Measurements from ENCODE around the gene TTC39B. TPM values are rescaled to one million over a fixed set of nuclear protein-coding genes. Genes with fewer than 3 reads are reported as not detected.

Gene TTC39B
- total and polyA plus RNA-seq, 5 donors, result 1.00 to 3.8 (median 3.2) TPM

DNA sequence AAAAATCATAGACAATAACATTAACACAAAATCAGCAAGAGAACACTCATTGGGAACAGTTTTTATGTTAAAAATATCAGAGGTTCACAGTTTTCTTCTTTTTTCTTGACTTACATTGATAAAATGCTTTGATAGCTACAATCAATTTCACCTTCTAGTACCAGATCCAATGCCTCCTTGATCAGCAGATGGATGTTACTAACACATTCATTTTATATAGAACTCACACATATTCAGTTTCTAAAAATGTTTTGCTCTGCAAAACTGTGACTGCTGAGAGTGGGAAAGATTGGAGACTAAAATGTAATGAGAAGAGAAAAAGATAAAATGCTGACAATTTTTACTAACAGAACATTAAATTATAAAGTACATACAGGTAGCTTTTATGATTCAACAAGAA is 143.1 kb downstream of the TTC39B start:
- intact Hi-C loops (cut with DNase I), result no loop called here
- H3K4me1 ChIP-seq (ENCODE audit: control insufficient read depth, insufficient read depth, low read length), result no peaks in the 10 kb centered on the region
- ATAC-seq, result no peak

GRCh38 chr9:15161753-15162152 is 145.3 kb downstream of the TTC39B start:
- Histone ChIP-seq H3K27ac (ENCODE audit: low read length) (no peak overlapping the region), H3K4me1 (ENCODE audit: control insufficient read depth, insufficient read depth, low read length) (no peaks in the 10 kb centered on the region), H3K27me3 (ENCODE audit: control insufficient read depth, insufficient read depth) (no peaks in the 10 kb centered on the region), H3K4me3 (ENCODE audit: low read length) (no peak overlapping the region), H3K9me3 (ENCODE audit: control insufficient read depth, low read length) (no peaks in the 10 kb centered on the region)
- 87% methylated on average over 5 of the region's 5 CpGs for WGBS
- DNase-seq (no peak), ATAC-seq (no peak)
- intact Hi-C loops (cut with DNase I), result no loop called here

More for the DNA sequence above, 143.1 kb downstream of the TTC39B start:
- no peak overlapping the region for H3K4me3 ChIP-seq (ENCODE audit: low read length)
- no peak for DNase-seq
- no peaks in the 10 kb centered on the region for H3K27me3 ChIP-seq (ENCODE audit: control insufficient read depth, insufficient read depth)
- no peaks in the 10 kb centered on the region for H3K9me3 ChIP-seq (ENCODE audit: control insufficient read depth, low read length)
- H3K27ac ChIP-seq (ENCODE audit: low read length), result no peak overlapping the region

DNA sequence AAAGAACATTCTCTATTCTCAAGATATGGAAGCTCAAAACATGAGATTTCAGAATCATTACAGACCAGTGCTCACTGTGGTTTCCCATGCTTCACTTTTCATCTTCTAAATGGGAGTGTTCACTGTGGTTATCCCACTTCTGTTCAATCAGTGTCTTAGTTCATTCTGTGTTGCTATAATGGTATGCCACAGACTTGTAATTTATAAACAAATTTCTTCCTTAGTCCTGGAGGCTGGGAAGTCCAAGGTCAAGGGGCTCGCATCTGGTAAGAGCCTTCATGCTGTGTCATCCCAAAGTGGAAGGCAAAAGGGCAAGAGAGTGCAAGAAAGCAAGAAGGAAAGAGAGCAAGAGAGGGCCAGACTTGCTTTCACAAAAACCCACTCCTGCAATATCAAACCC is 146.3 kb downstream of the TTC39B start:
- intact Hi-C loops (cut with DNase I), result no loop called here
- Histone ChIP-seq H3K4me1 (ENCODE audit: control insufficient read depth, insufficient read depth, low read length) (peaks cover 3% of the 10 kb centered on the region), H3K27ac (ENCODE audit: low read length) (no peak overlapping the region), H3K27me3 (ENCODE audit: control insufficient read depth, insufficient read depth) (no peaks in the 10 kb centered on the region), H3K4me3 (ENCODE audit: low read length) (no peak overlapping the region), H3K9me3 (ENCODE audit: control insufficient read depth, low read length) (no peaks in the 10 kb centered on the region)
- 88% methylated on average over 1 of the region's 1 CpG for whole genome bisulfite sequencing
- ATAC-seq (no peak), DNase-seq (no peak)

- H3K27ac ChIP-seq (ENCODE audit: low read length), result no peak overlapping the region
- H3K4me1 ChIP-seq (ENCODE audit: control insufficient read depth, insufficient read depth, low read length), result peaks cover 3% of the 10 kb centered on the region
- no peak overlapping the region for H3K4me3 ChIP-seq (ENCODE audit: low read length)
- DNase-seq (no peak), ATAC-seq (peak in 1 of 2 donors; percentile 36)
- H3K27me3 ChIP-seq (ENCODE audit: control insufficient read depth, insufficient read depth), result no peaks in the 10 kb centered on the region
- 64% methylated on average over 1 of the region's 1 CpG for WGBS
- H3K9me3 ChIP-seq (ENCODE audit: control insufficient read depth, low read length), result no peaks in the 10 kb centered on the region
- intact Hi-C loops (cut with DNase I), result no loop called here
These were observed 149.0 kb downstream of the TTC39B start for GRCh38 chr9:15158064-15158463.

DNA sequence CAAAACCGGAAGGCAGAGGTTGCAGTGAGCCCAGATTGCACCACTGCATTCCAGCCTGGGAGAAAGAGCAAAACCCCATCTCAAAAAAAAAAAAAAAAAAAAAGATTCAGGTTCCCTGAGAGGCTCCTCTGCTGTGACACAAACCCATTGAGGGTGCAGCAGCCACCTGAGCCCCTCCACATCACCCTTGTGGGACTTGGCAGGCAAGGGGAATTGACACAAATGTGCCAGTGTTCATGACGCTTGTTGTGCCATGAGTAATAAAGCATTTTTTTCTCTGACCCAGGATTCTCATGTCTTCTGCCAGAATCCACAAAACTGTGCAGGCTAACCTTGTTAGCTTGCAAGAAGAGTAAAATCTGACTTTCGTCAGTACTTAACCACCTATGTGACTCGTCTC is 149.6 kb downstream of the TTC39B start:
- Histone ChIP-seq H3K4me1 (ENCODE audit: control insufficient read depth, insufficient read depth, low read length) (peaks cover 3% of the 10 kb centered on the region), H3K27me3 (ENCODE audit: control insufficient read depth, insufficient read depth) (no peaks in the 10 kb centered on the region), H3K27ac (ENCODE audit: low read length) (no peak overlapping the region), H3K4me3 (ENCODE audit: low read length) (no peak overlapping the region), H3K9me3 (ENCODE audit: control insufficient read depth, low read length) (no peaks in the 10 kb centered on the region)
- intact Hi-C loops (cut with DNase I), result no loop called here
- 43% methylated on average over 4 of the region's 4 CpGs for WGBS
- DNase-seq, result peak in 2 of 3 donors; percentile 21 to 43
- ATAC-seq, result peak in 1 of 2 donors; percentile 39

DNA sequence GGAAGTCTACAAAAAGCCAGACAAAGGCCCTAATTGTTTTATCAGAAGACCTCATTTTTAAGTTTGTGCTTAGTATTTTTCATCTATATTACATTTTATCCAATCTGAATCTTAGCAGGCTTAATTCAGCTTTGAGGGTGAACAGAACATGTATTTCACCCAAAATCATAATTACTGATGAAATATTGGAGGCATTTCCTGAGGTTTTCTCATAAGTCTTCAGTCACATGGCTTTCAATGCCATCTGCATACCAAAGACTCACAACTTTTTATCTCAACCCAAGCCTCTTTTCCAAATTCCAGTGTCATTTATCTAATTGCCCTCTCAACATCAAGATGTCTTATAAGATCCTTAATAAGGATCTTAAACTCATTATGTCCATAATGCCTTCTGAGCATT is 150.8 kb downstream of the TTC39B start:
- Histone ChIP-seq H3K27ac (ENCODE audit: low read length) (peak overlapping the region; percentile 90), H3K9me3 (ENCODE audit: control insufficient read depth, low read length) (no peaks in the 10 kb centered on the region), H3K4me3 (ENCODE audit: low read length) (no peak overlapping the region), H3K4me1 (ENCODE audit: control insufficient read depth, insufficient read depth, low read length) (peaks cover 3% of the 10 kb centered on the region), H3K27me3 (ENCODE audit: control insufficient read depth, insufficient read depth) (no peaks in the 10 kb centered on the region)
- ATAC-seq, result no peak
- intact Hi-C loops (cut with DNase I), result no loop called here
- no peak for DNase-seq

DNA sequence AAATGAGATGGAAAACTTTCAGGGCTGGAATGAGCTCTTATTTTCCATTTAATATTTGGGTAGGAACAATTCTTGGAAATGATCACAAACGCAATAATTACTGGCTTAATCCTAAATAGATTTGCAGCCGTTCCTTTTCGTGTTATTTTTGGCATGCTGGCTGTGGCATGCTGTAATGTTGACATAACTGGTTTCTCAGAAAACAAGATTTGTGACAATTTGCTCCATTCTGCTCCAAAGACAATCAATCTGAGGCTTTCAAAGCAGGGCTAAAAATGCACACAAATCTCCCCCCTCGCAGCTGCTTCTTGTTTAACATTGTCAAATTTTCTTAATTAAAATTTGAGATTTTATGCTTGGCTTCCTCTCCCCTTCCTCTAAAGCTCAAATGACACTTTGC is 151.2 kb downstream of the TTC39B start:
- Histone ChIP-seq H3K4me1 (ENCODE audit: control insufficient read depth, insufficient read depth, low read length) (peaks cover 3% of the 10 kb centered on the region), H3K4me3 (ENCODE audit: low read length) (no peak overlapping the region), H3K27me3 (ENCODE audit: control insufficient read depth, insufficient read depth) (no peaks in the 10 kb centered on the region), H3K27ac (ENCODE audit: low read length) (no peak overlapping the region), H3K9me3 (ENCODE audit: control insufficient read depth, low read length) (no peaks in the 10 kb centered on the region)
- peak; percentile 80 to 83 for ATAC-seq
- DNase-seq, result peak in 2 of 3 donors; percentile 45 to 62
- intact Hi-C loops (cut with DNase I), result no loop called here
- 13% methylated on average over 4 of the region's 4 CpGs for WGBS

GRCh38 chr9:15155323-15155722 is 151.7 kb downstream of the TTC39B start:
- Histone ChIP-seq H3K4me1 (ENCODE audit: control insufficient read depth, insufficient read depth, low read length) (peaks cover 3% of the 10 kb centered on the region), H3K4me3 (ENCODE audit: low read length) (no peak overlapping the region), H3K9me3 (ENCODE audit: control insufficient read depth, low read length) (no peaks in the 10 kb centered on the region), H3K27me3 (ENCODE audit: control insufficient read depth, insufficient read depth) (no peaks in the 10 kb centered on the region), H3K27ac (ENCODE audit: low read length) (no peak overlapping the region)
- intact Hi-C loops (cut with DNase I), result no loop called here
- 45% methylated on average over 4 of the region's 4 CpGs for WGBS
- DNase-seq, result no peak
- ATAC-seq, result peak in 1 of 2 donors; percentile 52

DNA sequence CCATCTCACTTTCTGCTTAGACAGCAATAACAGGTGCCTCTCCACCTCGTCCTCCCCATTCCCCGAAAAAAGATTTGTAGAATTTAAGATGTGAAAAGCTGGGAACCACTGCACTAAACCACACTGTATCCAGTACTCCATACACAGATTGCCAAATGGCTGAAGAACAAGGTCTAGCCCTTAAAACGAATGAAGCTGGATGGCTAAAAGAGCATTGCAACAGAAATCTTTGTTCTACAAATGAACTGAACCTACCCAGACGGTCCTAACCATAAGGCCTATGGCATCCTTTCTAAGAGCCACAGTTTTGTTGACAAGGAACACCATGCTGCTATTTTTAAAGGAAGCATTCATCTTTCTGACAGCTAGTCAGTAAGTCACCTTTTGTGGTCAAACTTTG is 152.3 kb downstream of the TTC39B start:
- intact Hi-C loops (cut with DNase I), result no loop called here
- H3K27ac ChIP-seq (ENCODE audit: low read length), result peak overlapping the region; percentile 71
- peak; percentile 14 to 45 for ATAC-seq

GRCh38 chr9:15153961-15154360 is 153.1 kb downstream of the TTC39B start:
- Histone ChIP-seq H3K4me3 (ENCODE audit: low read length) (no peak overlapping the region), H3K27me3 (ENCODE audit: control insufficient read depth, insufficient read depth) (no peaks in the 10 kb centered on the region), H3K4me1 (ENCODE audit: control insufficient read depth, insufficient read depth, low read length) (peaks cover 3% of the 10 kb centered on the region), H3K9me3 (ENCODE audit: control insufficient read depth, low read length) (no peaks in the 10 kb centered on the region), H3K27ac (ENCODE audit: low read length) (no peak overlapping the region)
- intact Hi-C loops (cut with DNase I), result no loop called here
- DNase-seq (peak in 1 of 3 donors; percentile 28), ATAC-seq (no peak)
- 54% methylated on average over 3 of the region's 3 CpGs for WGBS

More for the DNA sequence above, 152.3 kb downstream of the TTC39B start:
- WGBS, result 69% methylated on average over 4 of the region's 4 CpGs
- peaks cover 3% of the 10 kb centered on the region for H3K4me1 ChIP-seq (ENCODE audit: control insufficient read depth, insufficient read depth, low read length)
- H3K27me3 ChIP-seq (ENCODE audit: control insufficient read depth, insufficient read depth), result no peaks in the 10 kb centered on the region
- H3K9me3 ChIP-seq (ENCODE audit: control insufficient read depth, low read length), result no peaks in the 10 kb centered on the region
- DNase-seq, result no peak
- no peak overlapping the region for H3K4me3 ChIP-seq (ENCODE audit: low read length)

DNA sequence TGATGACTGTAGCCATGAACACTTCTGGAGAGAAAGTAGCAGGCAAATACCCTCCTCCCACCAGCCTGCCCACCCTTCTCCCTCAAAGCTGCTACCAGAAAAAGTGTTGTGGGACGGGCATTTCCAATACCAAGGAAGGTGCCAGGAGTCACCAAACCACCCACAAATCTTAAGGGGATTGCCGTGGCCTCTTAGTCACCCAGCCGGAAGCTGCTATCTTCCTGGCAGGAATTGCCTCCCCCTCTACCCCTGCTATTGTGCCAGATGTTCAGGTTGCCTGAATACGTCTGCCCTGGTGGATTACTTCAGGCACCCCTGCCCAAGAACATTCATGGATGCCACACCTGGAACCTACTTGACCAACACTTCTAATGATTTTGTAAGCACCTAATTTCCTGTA is 156.1 kb downstream of the TTC39B start:
- Histone ChIP-seq H3K27me3 (ENCODE audit: control insufficient read depth, insufficient read depth) (no peaks in the 10 kb centered on the region), H3K9me3 (ENCODE audit: control insufficient read depth, low read length) (no peaks in the 10 kb centered on the region), H3K4me1 (ENCODE audit: control insufficient read depth, insufficient read depth, low read length) (no peaks in the 10 kb centered on the region), H3K4me3 (ENCODE audit: low read length) (no peak overlapping the region), H3K27ac (ENCODE audit: low read length) (no peak overlapping the region)
- intact Hi-C loops (cut with DNase I), result no loop called here
- ATAC-seq, result no peak
- no peak for DNase-seq
- WGBS, result 76% methylated on average over 4 of the region's 4 CpGs

GRCh38 chr9:15149450-15149849 is 157.6 kb downstream of the TTC39B start:
- Histone ChIP-seq H3K9me3 (ENCODE audit: control insufficient read depth, low read length) (no peaks in the 10 kb centered on the region), H3K27me3 (ENCODE audit: control insufficient read depth, insufficient read depth) (no peaks in the 10 kb centered on the region), H3K4me3 (ENCODE audit: low read length) (no peak overlapping the region), H3K4me1 (ENCODE audit: control insufficient read depth, insufficient read depth, low read length) (peaks cover 1% of the 10 kb centered on the region), H3K27ac (ENCODE audit: low read length) (no peak overlapping the region)
- intact Hi-C loops (cut with DNase I), result no loop called here
- DNase-seq (no peak), ATAC-seq (no peak)
